ENCODE results near the gene MVK. TPM values are rescaled to one million over a fixed set of nuclear protein-coding genes. Genes with fewer than 3 reads are reported as not detected.

MVK gene
- total RNA-seq, 4 donors from 2014 or later = 3.2 to 14.2 (median 9.1) TPM

GRCh38 chr12:109604132-109604585 lies 30.6 kb downstream of the MVK start:
- in situ Hi-C loops (cut with MboI; ENCODE audit: low sequenced_read_pairs in 4 of 4) = loop anchor here in 2 of 4 donors (5.0 kb wide), 1 partner anchor 168 kb away; no protein-coding TSS in a partner anchor
- H3K9me3 ChIP-seq = no peaks in the 10 kb centered on the region
- ATAC-seq = no peak

GRCh38 chr12:109605016-109605415 lies 31.4 kb downstream of the MVK start:
- Histone ChIP-seq H3K4me3 (no peak overlapping the region), H3K27me3 (no peaks in the 10 kb centered on the region), H3K4me1 (peaks cover 0 to 10% of the 10 kb centered on the region in 2 donors), H3K27ac (no peak overlapping the region), H3K36me3 (no peaks in the 10 kb centered on the region), H3K9me3 (no peaks in the 10 kb centered on the region)
- intact Hi-C loops (cut with DNase I; ENCODE audit: low total_unique reads) (no loop called here), in situ Hi-C loops (cut with MboI; ENCODE audit: low sequenced_read_pairs in 4 of 4) (no loop called here)
- DNase-seq (no peak), ATAC-seq (no peak)
- TF ChIP-seq CTCF (IDR thresholded peaks at IDR 0.05 in 4 of 5, conservative IDR thresholded peaks at IDR 0.05 in 1 of 5) = no peak

More at GRCh38 chr12:109604132-109604585, 30.6 kb downstream of the MVK start:
- Histone ChIP-seq H3K27me3 (no peaks in the 10 kb centered on the region), H3K4me1 (peaks cover 0 to 10% of the 10 kb centered on the region in 2 donors), H3K4me3 (no peak overlapping the region), H3K27ac (no peak overlapping the region), H3K36me3 (no peaks in the 10 kb centered on the region)
- TF ChIP-seq POLR2A (IDR thresholded peaks at IDR 0.05) (no peak), CTCF (IDR thresholded peaks at IDR 0.05 in 4 of 5, conservative IDR thresholded peaks at IDR 0.05 in 1 of 5) (no peak)
- intact Hi-C loops (cut with DNase I; ENCODE audit: low total_unique reads) = no loop called here
- no peak for DNase-seq

- ATAC-seq (no peak), DNase-seq (no peak)
- Histone ChIP-seq H3K4me3 (no peak overlapping the region), H3K27ac (no peak overlapping the region), H3K9me3 (no peaks in the 10 kb centered on the region), H3K36me3 (no peaks in the 10 kb centered on the region), H3K4me1 (peaks cover 0 to 10% of the 10 kb centered on the region in 2 donors), H3K27me3 (peaks cover 0 to 4% (median 0%) of the 10 kb centered on the region in 3 donors)
- intact Hi-C loops (cut with DNase I; ENCODE audit: low total_unique reads) (no loop called here), in situ Hi-C loops (cut with MboI; ENCODE audit: low sequenced_read_pairs in 4 of 4) (no loop called here)
- TF ChIP-seq POLR2A (IDR thresholded peaks at IDR 0.05) = no peak
Observed at GRCh38 chr12:109605599-109606228, 32.1 kb downstream of the MVK start.

GRCh38 chr12:109606320-109607028 lies 32.9 kb downstream of the MVK start:
- H3K27me3 ChIP-seq = peaks cover 0 to 6% (median 0%) of the 10 kb centered on the region in 3 donors
- DNase-seq (no peak), ATAC-seq (peak; percentile 51 to 53)
- peak overlapping the region in 3 of 4 donors; percentile 29 to 49 (median 34) for H3K27ac ChIP-seq
- no peaks in the 10 kb centered on the region for H3K9me3 ChIP-seq
- intact Hi-C loops (cut with DNase I; ENCODE audit: low total_unique reads) (no loop called here), in situ Hi-C loops (cut with MboI; ENCODE audit: low sequenced_read_pairs in 4 of 4) (no loop called here)
- no peaks in the 10 kb centered on the region for H3K36me3 ChIP-seq
- TF ChIP-seq CTCF (IDR thresholded peaks at IDR 0.05 in 4 of 5, conservative IDR thresholded peaks at IDR 0.05 in 1 of 5) (no peak), POLR2A (IDR thresholded peaks at IDR 0.05) (no peak)
- H3K4me3 ChIP-seq = peak overlapping the region in 3 of 4 donors; percentile 19 to 25 (median 20)
- peaks cover 0 to 10% of the 10 kb centered on the region in 2 donors for H3K4me1 ChIP-seq

GRCh38 chr12:109607618-109608017 lies 34.0 kb downstream of the MVK start:
- DNase-seq (no peak), ATAC-seq (no peak)
- intact Hi-C loops (cut with DNase I; ENCODE audit: low total_unique reads) = no loop called here
- peaks cover 0 to 10% of the 10 kb centered on the region in 2 donors for H3K4me1 ChIP-seq
- no peak overlapping the region for H3K4me3 ChIP-seq
- H3K36me3 ChIP-seq = no peaks in the 10 kb centered on the region
- in situ Hi-C loops (cut with MboI; ENCODE audit: low sequenced_read_pairs in 4 of 4) = no loop called here
- no peak overlapping the region for H3K27ac ChIP-seq
- H3K27me3 ChIP-seq = peaks cover 0 to 12% (median 0%) of the 10 kb centered on the region in 3 donors
- TF ChIP-seq CTCF (IDR thresholded peaks at IDR 0.05 in 4 of 5, conservative IDR thresholded peaks at IDR 0.05 in 1 of 5) = no peak
- no peak for TF ChIP-seq POLR2A (IDR thresholded peaks at IDR 0.05)
- H3K9me3 ChIP-seq = no peaks in the 10 kb centered on the region

Data from gastrocnemius medialis (tissue), 4 donors.